HG03103 (cell line): ENCODE data around the gene ALG3.

Experiments used
- ATAC-seq: cut with Tn5 transposase; IDR thresholded peaks from one replicate; pipeline ENCODE4 v1.9.1; 2021; ENCODE audit warnings: low read depth; ENCODE audit not compliant: unreplicated experiment

ALG3 gene

GRCh38 chr3:184236033-184236410 lies 12.7 kb downstream of the ALG3 start:
- ATAC-seq, result no peak

GRCh38 chr3:184235381-184236032 lies 13.3 kb downstream of the ALG3 start:
- no peak for ATAC-seq

GRCh38 chr3:184234671-184235380 lies 13.9 kb downstream of the ALG3 start:
- ATAC-seq, result no peak

- no peak for ATAC-seq
These were observed 14.5 kb downstream of the ALG3 start for GRCh38 chr3:184234224-184234623.

GRCh38 chr3:184233127-184233843 lies 15.5 kb downstream of the ALG3 start:
- ATAC-seq, result no peak

GRCh38 chr3:184231671-184232070 lies 17.1 kb downstream of the ALG3 start:
- no peak for ATAC-seq

- no peak for ATAC-seq
These were observed 17.9 kb downstream of the ALG3 start for GRCh38 chr3:184230603-184231528.

- ATAC-seq, result no peak
These were observed 18.6 kb downstream of the ALG3 start for GRCh38 chr3:184230081-184230602.

- ATAC-seq, result peak; percentile 56
These were observed 19.2 kb downstream of the ALG3 start, which contains the start of gene VWA5B2 for GRCh38 chr3:184229394-184230080. TSS of gene VWA5B2 (plus strand) at chr3:184229585. CDS start at chr3:184230529, 944 bp downstream.

GRCh38 chr3:184228376-184229137 lies 20.2 kb downstream of the ALG3 start:
- no peak for ATAC-seq

GRCh38 chr3:184227481-184227935 lies 21.3 kb downstream of the ALG3 start:
- ATAC-seq, result peak; percentile 50

- ATAC-seq, result no peak
These were observed 24.8 kb downstream of the ALG3 start for GRCh38 chr3:184223946-184224345.

- no peak for ATAC-seq
These were observed 26.2 kb downstream of the ALG3 start for GRCh38 chr3:184222521-184222920.

GRCh38 chr3:184218814-184219213 lies 29.9 kb downstream of the ALG3 start:
- ATAC-seq, result no peak

- ATAC-seq, result no peak
These were observed 37.0 kb downstream of the ALG3 start for GRCh38 chr3:184211718-184212117.

GRCh38 chr3:184211297-184211696 lies 37.5 kb downstream of the ALG3 start:
- no peak for ATAC-seq

GRCh38 chr3:184209146-184209923 lies 39.4 kb downstream of the ALG3 start:
- no peak for ATAC-seq

GRCh38 chr3:184203526-184203925 lies 45.2 kb downstream of the ALG3 start:
- ATAC-seq, result no peak
